GM12872 (cell line): ENCODE measurements around the gene SNPH.

Source experiments
- CTCF ChIP-seq: IDR thresholded peaks from 3 replicates; pipeline ENCODE4 v1.5.1; 2011; ENCODE audit warnings: low read depth, mild to moderate bottlenecking, low read length, moderate library complexity; ENCODE audit not compliant: insufficient read depth

SNPH gene

GRCh38 chr20:1307571-1307971 is 41.5 kb downstream of the SNPH start:
- TF ChIP-seq CTCF, result no peak

- TF ChIP-seq CTCF, result no peak
Measured at GRCh38 chr20:1308067-1308701, 42.1 kb downstream of the SNPH start.

- no peak for TF ChIP-seq CTCF
Measured at GRCh38 chr20:1308702-1309095, 42.6 kb downstream of the SNPH start.

GRCh38 chr20:1309439-1309847 is 43.3 kb downstream of the SNPH start:
- TF ChIP-seq CTCF, result no peak

- TF ChIP-seq CTCF, result no peak
Measured at GRCh38 chr20:1310071-1310470, 44.0 kb downstream of the SNPH start.

GRCh38 chr20:1310506-1311190 is 44.6 kb downstream of the SNPH start:
- TF ChIP-seq CTCF, result no peak

- TF ChIP-seq CTCF, result no peak
Measured at GRCh38 chr20:1312308-1312707, 46.2 kb downstream of the SNPH start.
